Measurements from ENCODE around the gene FBXL19. TPM values are rescaled to one million over a fixed set of nuclear protein-coding genes. Genes with fewer than 3 reads are reported as not detected.

The FBXL19 gene
- polyA plus RNA-seq, 3 donors, result 0.14 to 7.6 TPM; not detected in 1

DNA sequence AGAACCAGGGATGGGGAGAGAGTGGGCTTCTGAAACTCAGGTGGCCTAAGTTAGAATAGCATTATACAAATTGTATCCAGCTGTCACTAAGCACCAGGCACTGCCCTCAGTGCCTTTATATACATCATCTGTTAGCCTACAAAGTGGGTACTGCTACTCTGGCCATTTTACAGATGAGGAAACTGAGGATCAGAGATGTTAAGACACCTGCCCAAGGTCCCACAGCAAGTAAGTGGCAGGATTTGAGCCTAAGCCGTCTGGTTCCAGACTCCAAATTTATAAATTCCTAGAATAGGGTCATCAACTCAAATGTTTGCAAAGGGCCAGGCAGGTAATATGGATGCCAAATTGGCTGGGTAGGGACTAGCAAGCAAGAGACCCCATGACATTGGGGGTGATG, 27.8 kb downstream of the FBXL19 start:
- Mint-ChIP-seq H3K9me3 (peaks cover 0 to 1% (median 0%) of the 10 kb centered on the region in 7 donors), H3K27me3 (ENCODE audit: low read depth in 3 of 3) (peaks cover 0 to 4% (median 0%) of the 10 kb centered on the region in 3 donors), H3K36me3 (peaks cover 4 to 31% of the 10 kb centered on the region in 2 donors), H3K27ac (peak overlapping the region in 1 of 7 donors; percentile 61), H3K4me3 (no peak overlapping the region), H3K4me1 (peaks cover 22% of the 10 kb centered on the region)
- Histone ChIP-seq H3K4me3 (replicated peaks in 1 of 3; ENCODE audit: low read depth in 2 of 3, low read length in 3 of 3) (peak overlapping the region in 1 of 3 experiments; percentile 99), H3K79me2 (ENCODE audit: insufficient read depth, low read length) (peaks cover 44% of the 10 kb centered on the region), H3K36me3 (replicated peaks in 1 of 2; ENCODE audit: control insufficient read depth in 1 of 2, insufficient read depth in 2 of 2, low read length in 2 of 2) (peaks cover 17 to 31% of the 10 kb centered on the region in 2 donors), H3K9ac (ENCODE audit: insufficient read depth, low read length, poor library complexity, severe bottlenecking) (no peak overlapping the region), H3K4me2 (replicated peaks; ENCODE audit: extremely low read depth, low read length, poor library complexity, severe bottlenecking) (peak overlapping the region; percentile 99), H3K9me3 (replicated peaks in 1 of 2; ENCODE audit: control insufficient read depth in 1 of 2, insufficient read depth in 1 of 2, low read length in 2 of 2) (no peaks in the 10 kb centered on the region), H3K27me3 (ENCODE audit: control insufficient read depth in 2 of 2, insufficient read depth in 2 of 2, low read length in 2 of 2) (no peaks in the 10 kb centered on the region), H2AFZ (ENCODE audit: insufficient read depth, low read depth, low read length, poor library complexity, severe bottlenecking) (no peak overlapping the region), H3K4me1 (ENCODE audit: control insufficient read depth in 1 of 2, insufficient read depth in 2 of 2, low read length in 2 of 2) (peaks cover 25 to 28% of the 10 kb centered on the region in 2 donors), H3K27ac (ENCODE audit: low read depth in 1 of 2, low read length in 2 of 2) (no peak overlapping the region), H4K20me1 (ENCODE audit: insufficient read depth, low read length) (peaks cover 63% of the 10 kb centered on the region)
- TF ChIP-seq CTCF (IDR thresholded peaks at IDR 0.05), result no peak
- 100% methylated on average over 1 of the region's 1 CpG for WGBS (ENCODE audit: insufficient coverage)
- intact Hi-C loops (cut with micrococcal nuclease), result loop anchor here in 1 of 2 donors (10.0 kb wide), 1 partner anchor 144 kb away; the partner anchor contains the start of gene VKORC1
- DNase-seq, result no peak

DNA sequence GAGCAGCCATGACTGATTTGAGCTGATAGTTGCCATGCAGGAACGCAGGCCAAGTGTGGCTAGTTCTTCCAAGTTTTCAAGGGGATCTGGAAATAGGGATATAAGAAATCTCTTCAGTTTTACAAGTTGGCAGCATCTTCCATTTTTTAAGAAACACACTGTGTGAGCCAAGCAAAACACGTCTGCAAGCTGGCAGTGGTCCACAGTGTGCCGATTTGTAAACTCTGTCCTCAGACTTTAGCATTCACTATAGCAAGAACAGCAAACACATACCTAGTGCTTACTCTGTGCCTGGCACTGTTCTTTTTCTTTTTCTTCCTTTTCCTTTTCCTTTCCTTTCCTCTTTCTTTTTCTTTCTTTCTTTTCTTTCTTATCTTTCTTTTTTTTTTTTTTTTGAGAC, 28.4 kb downstream of the FBXL19 start:
- H3K9me3 ChIP-seq (replicated peaks in 1 of 2; ENCODE audit: control insufficient read depth in 1 of 2, insufficient read depth in 1 of 2, low read length in 2 of 2), result no peaks in the 10 kb centered on the region
- Mint-ChIP-seq H3K36me3 (peaks cover 4 to 25% of the 10 kb centered on the region in 2 donors), H3K4me1 (peaks cover 22% of the 10 kb centered on the region), H3K27me3 (ENCODE audit: low read depth in 3 of 3) (peaks cover 0 to 3% (median 0%) of the 10 kb centered on the region in 3 donors), H3K9me3 (peaks cover 0 to 1% (median 0%) of the 10 kb centered on the region in 7 donors), H3K4me3 (no peak overlapping the region), H3K27ac (peak overlapping the region in 2 of 7 donors; percentile 61 to 69)
- TF ChIP-seq CTCF (IDR thresholded peaks at IDR 0.05), result no peak
- peaks cover 14 to 26% of the 10 kb centered on the region in 2 donors for H3K36me3 ChIP-seq (replicated peaks in 1 of 2; ENCODE audit: control insufficient read depth in 1 of 2, insufficient read depth in 2 of 2, low read length in 2 of 2)
- H3K9ac ChIP-seq (ENCODE audit: insufficient read depth, low read length, poor library complexity, severe bottlenecking), result no peak overlapping the region
- H3K79me2 ChIP-seq (ENCODE audit: insufficient read depth, low read length), result peaks cover 44% of the 10 kb centered on the region
- intact Hi-C loops (cut with micrococcal nuclease), result loop anchor here in 1 of 2 donors (10.0 kb wide), 1 partner anchor 143 kb away; the partner anchor contains the start of gene VKORC1
- H3K4me3 ChIP-seq (replicated peaks in 1 of 3; ENCODE audit: low read depth in 2 of 3, low read length in 3 of 3), result no peak overlapping the region
- H3K4me1 ChIP-seq (ENCODE audit: control insufficient read depth in 1 of 2, insufficient read depth in 2 of 2, low read length in 2 of 2), result peaks cover 26 to 32% of the 10 kb centered on the region in 2 donors
- H2AFZ ChIP-seq (ENCODE audit: insufficient read depth, low read depth, low read length, poor library complexity, severe bottlenecking), result no peak overlapping the region
- 81% methylated on average over 2 of the region's 3 CpGs for WGBS (ENCODE audit: insufficient coverage)
- no peak for DNase-seq
- H4K20me1 ChIP-seq (ENCODE audit: insufficient read depth, low read length), result peaks cover 65% of the 10 kb centered on the region
- peak overlapping the region in 1 of 2 donors; percentile 31 for H3K27ac ChIP-seq (ENCODE audit: low read depth in 1 of 2, low read length in 2 of 2)
- H3K4me2 ChIP-seq (replicated peaks; ENCODE audit: extremely low read depth, low read length, poor library complexity, severe bottlenecking), result no peak overlapping the region
- H3K27me3 ChIP-seq (ENCODE audit: control insufficient read depth in 2 of 2, insufficient read depth in 2 of 2, low read length in 2 of 2), result no peaks in the 10 kb centered on the region
